GM18909 (cell line): Measurements from ENCODE around the gene RIMBP2.

Experiments
- ATAC-seq: cut with Tn5 transposase; IDR thresholded peaks from one replicate; pipeline ENCODE4 v1.9.1; 2021; ENCODE audit warnings: mild to moderate bottlenecking; ENCODE audit not compliant: unreplicated experiment, poor library complexity

Gene RIMBP2

DNA sequence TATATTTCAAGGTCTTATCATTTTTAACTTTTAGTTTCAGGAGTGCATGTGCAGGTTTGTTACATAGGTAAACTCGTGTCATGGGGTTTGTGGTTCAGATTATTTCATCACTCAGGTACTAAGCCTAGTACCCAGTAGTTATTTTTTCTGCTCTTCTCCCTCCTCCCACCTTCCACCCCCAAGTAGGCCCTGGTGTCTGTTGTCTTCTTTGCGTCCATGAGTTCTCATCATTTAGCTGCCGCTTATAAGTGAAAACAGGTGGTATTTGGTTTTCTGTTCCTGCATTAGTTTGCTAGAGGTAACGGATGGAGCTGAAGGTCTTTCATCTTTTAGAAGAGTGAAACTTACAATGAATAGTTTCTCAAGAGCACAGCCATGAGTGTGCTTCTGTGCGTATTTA lies 354.0 kb downstream of the RIMBP2 start:
- ATAC-seq: no peak

GRCh38 chr12:130357729-130358330 lies 358.3 kb downstream of the RIMBP2 start:
- no peak for ATAC-seq

GRCh38 chr12:130357241-130357640 lies 358.9 kb downstream of the RIMBP2 start:
- no peak for ATAC-seq

DNA sequence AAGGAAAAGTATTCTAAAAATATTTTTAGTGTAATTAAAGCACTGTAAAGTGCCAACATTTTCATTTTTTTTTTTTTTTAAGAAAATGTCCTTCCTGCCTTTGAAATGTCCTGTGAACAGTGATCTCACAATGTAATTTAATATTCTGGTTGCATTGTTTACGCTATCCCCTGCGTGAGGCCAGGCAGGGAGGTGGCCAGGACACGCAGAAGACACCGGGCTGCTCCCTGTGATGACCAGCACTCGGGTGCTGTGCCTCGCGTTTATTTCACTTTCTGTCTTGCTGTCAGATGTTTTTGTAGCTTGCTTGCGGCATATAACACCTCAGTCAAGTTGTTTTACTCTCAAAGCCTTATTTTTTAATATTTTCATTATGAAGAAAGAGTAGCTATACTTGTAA lies 359.9 kb downstream of the RIMBP2 start:
- no peak for ATAC-seq

- ATAC-seq: no peak
Measured at GRCh38 chr12:130354407-130354806, 361.7 kb downstream of the RIMBP2 start.

GRCh38 chr12:130353081-130353480 lies 363.0 kb downstream of the RIMBP2 start:
- no peak for ATAC-seq

- no peak for ATAC-seq
Measured at GRCh38 chr12:130351326-130351725, 364.8 kb downstream of the RIMBP2 start.

DNA sequence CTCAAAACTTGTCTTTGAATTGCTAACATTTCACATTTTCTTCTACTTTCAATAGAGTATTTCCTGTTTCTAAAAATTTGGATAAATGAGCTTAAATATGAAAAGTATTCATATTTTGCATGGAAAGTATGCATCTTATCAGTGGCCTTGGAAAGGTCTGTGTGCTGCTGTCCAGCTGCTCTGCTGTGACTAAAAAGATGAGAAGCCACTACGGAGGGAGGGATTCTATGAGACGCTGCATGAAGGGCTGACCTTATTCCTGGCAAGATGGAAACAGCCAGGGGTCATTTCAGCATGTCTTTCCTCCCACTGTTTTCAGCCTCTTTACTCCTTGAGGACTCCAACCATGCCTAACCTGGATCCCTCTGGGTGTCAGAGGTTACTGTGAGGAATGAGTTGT lies 365.4 kb downstream of the RIMBP2 start:
- ATAC-seq: no peak

DNA sequence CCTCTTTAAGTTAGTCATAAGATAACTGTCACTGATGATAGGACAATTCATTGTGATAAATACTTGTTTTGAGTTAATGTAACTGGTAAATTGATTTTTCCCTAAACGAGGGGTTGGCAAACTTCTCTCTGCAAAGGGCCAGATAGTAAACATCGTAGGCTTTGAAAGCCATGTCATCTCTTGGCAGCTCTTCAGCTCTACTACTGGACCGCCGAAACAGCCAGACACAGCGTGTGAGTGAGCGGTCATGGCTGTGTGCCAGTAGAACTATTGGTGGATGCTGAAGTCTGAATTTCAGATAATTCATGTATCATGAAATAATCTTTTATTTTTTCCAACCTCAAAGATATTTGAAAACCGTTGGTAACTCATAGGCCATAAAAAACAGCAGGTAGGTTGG lies 368.5 kb downstream of the RIMBP2 start:
- no peak for ATAC-seq
